H1 (cell line): Measurements from ENCODE around the gene NELFB. TPM values are rescaled to one million over a fixed set of nuclear protein-coding genes. Genes with fewer than 3 reads are reported as not detected.

Experiments used
- ASH2L ChIP-seq: fragments of 200-600, 300-600 bp; sonication (generic); IDR thresholded peaks from one replicate; pipeline ENCODE4 v1.7.1; 2017; ENCODE audit warnings: low read length
- BRCA1 ChIP-seq: IDR thresholded peaks from 2 replicates; pipeline ENCODE4 v1.6.1; 2012; ENCODE audit warnings: low read depth, low read length, improper control_type of control experiment
- EP300 ChIP-seq, 2 experiments: IDR thresholded peaks; 1 replicate in 1 of 2; 2 replicates in 1 of 2; pipeline ENCODE4 v1.6.1; 2011 to 2012; ENCODE audit warnings: low read depth in 2 of 2, low read length in 2 of 2, mild to moderate bottlenecking in 2 of 2, borderline replicate concordance in 1 of 2, inconsistent platforms in 1 of 2, moderate library complexity in 1 of 2
- KDM1A ChIP-seq: fragments of 200-600, 300-600 bp; sonication (generic); IDR thresholded peaks from 2 replicates; pipeline ENCODE4 v1.7.1; 2016; ENCODE audit warnings: mild to moderate bottlenecking, low read length, borderline replicate concordance
- RFX5 ChIP-seq: IDR thresholded peaks from 2 replicates; pipeline ENCODE4 v1.6.1; 2011; ENCODE audit warnings: low read depth, low read length, improper control_type of control experiment, borderline replicate concordance
- SP2 ChIP-seq: IDR thresholded peaks from 2 replicates; pipeline ENCODE4 v1.6.1; 2012; ENCODE audit warnings: mild to moderate bottlenecking, low read length, inconsistent platforms
- YY1 ChIP-seq: IDR thresholded peaks from 2 replicates; pipeline ENCODE4 v1.6.1; 2011; ENCODE audit warnings: low read depth, mild to moderate bottlenecking, low read length
- polyA plus RNA-seq, 7 experiments: library from polyadenylated mRNA; depleted of rRNA in 3 of 7; stranded (reverse) in 5 of 7; unstranded in 2 of 7; fragments of >200 nt in 5 of 7; fragments of 200-250 nt in 2 of 7; gene quantifications; 1 replicate in 5 of 7; 2 replicates in 1 of 7; 4 replicates in 1 of 7; pipeline versions ENCODE4 v1.2.1 to v1.2.3, GENCODE V29; 2011 to 2013; ENCODE audit warnings: missing spikeins in 2 of 7, mixed read lengths in 2 of 7
- total RNA-seq: library from RNA; stranded (reverse); fragmentation: NEBNext Ultra II Directional; extraction: Animal tissue kit (Norgen Biotek cat#: 25700); gene quantifications from 2 replicates; pipeline ENCODE4 v1.2.1, GENCODE V29; 2021
- TF ChIP-seq, protein P1 (sequence below): fragments of 300-600 bp; sonication (generic); IDR thresholded peaks from 2 replicates; pipeline ENCODE4 v1.7.1; 2012; ENCODE audit warnings: low read length, moderate library complexity, mild to moderate bottlenecking, inconsistent platforms; ENCODE audit not compliant: insufficient replicate concordance
- TF ChIP-seq, protein P2 (sequence below): IDR thresholded peaks from 2 replicates; pipeline ENCODE4 v1.6.1; 2012; ENCODE audit warnings: inconsistent platforms

The NELFB gene
- total and polyA plus RNA-seq, 2 of the 8 experiments (the other 6 are each of a cell fraction or from before 2014, with no cell fraction given) = 57.6 to 78.0 TPM

DNA sequence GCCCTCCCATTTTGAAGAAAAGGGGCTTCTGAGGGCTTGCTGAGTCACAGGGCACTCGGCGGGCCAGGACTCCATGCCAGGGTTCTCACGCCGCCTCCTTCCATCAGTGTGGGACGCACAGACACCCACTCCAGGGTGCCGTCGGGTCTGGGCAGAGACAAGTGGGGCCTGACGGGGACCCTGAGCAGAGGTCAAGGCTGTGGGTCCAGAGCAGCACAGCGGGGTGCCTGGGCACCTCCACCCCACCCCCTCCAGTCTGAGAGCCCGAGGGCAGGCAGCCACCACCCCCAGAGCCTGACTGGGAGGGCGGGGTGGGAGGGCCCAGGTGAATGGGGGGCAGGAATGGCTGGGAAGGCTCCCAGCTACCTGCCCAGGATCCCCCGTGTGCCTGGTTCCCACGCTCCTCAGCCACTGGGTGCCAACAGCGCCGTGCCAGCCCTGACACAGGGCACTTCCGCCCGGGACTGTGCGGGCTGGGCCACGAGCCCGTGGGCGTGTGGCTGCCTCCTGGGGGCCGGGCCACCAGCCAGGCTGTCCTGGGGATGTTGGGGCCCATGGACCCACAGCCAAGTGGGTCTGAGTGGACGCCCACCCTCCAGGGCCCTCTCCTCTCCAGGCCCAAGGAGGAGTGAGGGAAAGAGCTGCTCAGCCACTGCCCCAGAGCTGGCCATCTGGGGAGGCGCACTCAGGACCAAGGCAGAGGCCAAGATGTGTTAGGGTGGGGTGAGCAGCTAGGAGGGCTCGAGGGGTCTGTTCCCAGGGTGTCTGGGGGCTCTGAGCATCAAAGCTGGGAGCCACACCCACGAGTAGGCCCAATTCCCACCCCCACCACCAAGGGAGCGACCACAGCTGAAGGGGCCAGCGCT is 57.1 kb downstream of the NELFB start (continued):
- TF ChIP-seq, protein P1, sequence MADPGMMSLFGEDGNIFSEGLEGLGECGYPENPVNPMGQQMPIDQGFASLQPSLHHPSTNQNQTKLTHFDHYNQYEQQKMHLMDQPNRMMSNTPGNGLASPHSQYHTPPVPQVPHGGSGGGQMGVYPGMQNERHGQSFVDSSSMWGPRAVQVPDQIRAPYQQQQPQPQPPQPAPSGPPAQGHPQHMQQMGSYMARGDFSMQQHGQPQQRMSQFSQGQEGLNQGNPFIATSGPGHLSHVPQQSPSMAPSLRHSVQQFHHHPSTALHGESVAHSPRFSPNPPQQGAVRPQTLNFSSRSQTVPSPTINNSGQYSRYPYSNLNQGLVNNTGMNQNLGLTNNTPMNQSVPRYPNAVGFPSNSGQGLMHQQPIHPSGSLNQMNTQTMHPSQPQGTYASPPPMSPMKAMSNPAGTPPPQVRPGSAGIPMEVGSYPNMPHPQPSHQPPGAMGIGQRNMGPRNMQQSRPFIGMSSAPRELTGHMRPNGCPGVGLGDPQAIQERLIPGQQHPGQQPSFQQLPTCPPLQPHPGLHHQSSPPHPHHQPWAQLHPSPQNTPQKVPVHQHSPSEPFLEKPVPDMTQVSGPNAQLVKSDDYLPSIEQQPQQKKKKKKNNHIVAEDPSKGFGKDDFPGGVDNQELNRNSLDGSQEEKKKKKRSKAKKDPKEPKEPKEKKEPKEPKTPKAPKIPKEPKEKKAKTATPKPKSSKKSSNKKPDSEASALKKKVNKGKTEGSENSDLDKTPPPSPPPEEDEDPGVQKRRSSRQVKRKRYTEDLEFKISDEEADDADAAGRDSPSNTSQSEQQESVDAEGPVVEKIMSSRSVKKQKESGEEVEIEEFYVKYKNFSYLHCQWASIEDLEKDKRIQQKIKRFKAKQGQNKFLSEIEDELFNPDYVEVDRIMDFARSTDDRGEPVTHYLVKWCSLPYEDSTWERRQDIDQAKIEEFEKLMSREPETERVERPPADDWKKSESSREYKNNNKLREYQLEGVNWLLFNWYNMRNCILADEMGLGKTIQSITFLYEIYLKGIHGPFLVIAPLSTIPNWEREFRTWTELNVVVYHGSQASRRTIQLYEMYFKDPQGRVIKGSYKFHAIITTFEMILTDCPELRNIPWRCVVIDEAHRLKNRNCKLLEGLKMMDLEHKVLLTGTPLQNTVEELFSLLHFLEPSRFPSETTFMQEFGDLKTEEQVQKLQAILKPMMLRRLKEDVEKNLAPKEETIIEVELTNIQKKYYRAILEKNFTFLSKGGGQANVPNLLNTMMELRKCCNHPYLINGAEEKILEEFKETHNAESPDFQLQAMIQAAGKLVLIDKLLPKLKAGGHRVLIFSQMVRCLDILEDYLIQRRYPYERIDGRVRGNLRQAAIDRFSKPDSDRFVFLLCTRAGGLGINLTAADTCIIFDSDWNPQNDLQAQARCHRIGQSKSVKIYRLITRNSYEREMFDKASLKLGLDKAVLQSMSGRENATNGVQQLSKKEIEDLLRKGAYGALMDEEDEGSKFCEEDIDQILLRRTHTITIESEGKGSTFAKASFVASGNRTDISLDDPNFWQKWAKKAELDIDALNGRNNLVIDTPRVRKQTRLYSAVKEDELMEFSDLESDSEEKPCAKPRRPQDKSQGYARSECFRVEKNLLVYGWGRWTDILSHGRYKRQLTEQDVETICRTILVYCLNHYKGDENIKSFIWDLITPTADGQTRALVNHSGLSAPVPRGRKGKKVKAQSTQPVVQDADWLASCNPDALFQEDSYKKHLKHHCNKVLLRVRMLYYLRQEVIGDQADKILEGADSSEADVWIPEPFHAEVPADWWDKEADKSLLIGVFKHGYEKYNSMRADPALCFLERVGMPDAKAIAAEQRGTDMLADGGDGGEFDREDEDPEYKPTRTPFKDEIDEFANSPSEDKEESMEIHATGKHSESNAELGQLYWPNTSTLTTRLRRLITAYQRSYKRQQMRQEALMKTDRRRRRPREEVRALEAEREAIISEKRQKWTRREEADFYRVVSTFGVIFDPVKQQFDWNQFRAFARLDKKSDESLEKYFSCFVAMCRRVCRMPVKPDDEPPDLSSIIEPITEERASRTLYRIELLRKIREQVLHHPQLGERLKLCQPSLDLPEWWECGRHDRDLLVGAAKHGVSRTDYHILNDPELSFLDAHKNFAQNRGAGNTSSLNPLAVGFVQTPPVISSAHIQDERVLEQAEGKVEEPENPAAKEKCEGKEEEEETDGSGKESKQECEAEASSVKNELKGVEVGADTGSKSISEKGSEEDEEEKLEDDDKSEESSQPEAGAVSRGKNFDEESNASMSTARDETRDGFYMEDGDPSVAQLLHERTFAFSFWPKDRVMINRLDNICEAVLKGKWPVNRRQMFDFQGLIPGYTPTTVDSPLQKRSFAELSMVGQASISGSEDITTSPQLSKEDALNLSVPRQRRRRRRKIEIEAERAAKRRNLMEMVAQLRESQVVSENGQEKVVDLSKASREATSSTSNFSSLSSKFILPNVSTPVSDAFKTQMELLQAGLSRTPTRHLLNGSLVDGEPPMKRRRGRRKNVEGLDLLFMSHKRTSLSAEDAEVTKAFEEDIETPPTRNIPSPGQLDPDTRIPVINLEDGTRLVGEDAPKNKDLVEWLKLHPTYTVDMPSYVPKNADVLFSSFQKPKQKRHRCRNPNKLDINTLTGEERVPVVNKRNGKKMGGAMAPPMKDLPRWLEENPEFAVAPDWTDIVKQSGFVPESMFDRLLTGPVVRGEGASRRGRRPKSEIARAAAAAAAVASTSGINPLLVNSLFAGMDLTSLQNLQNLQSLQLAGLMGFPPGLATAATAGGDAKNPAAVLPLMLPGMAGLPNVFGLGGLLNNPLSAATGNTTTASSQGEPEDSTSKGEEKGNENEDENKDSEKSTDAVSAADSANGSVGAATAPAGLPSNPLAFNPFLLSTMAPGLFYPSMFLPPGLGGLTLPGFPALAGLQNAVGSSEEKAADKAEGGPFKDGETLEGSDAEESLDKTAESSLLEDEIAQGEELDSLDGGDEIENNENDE = no peak
- no peak for TF ChIP-seq ASH2L
- TF ChIP-seq, protein P2, sequence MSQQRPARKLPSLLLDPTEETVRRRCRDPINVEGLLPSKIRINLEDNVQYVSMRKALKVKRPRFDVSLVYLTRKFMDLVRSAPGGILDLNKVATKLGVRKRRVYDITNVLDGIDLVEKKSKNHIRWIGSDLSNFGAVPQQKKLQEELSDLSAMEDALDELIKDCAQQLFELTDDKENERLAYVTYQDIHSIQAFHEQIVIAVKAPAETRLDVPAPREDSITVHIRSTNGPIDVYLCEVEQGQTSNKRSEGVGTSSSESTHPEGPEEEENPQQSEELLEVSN = no peak
- TF ChIP-seq EP300 (IDR thresholded peaks at IDR 0.05; ENCODE audit: borderline replicate concordance in 1 of 2, low read depth in 2 of 2, low read length in 2 of 2) = no peak
- TF ChIP-seq BRCA1 = no peak
- no peak for TF ChIP-seq RFX5
- TF ChIP-seq KDM1A = no peak
- TF ChIP-seq SP2 = no peak
- TF ChIP-seq YY1 = no peak
